MM.1S (cell line): ENCODE data around the gene CLDN6.

Experiments used
- DNase-seq: peaks from one replicate; pipeline ENCODE4 v3.0.0-alpha.2; 2015
- H2AFZ ChIP-seq: fragments of 300-600 bp; sonication (generic); 2 replicates; pipeline ENCODE4 v1.6.0; 2016; ENCODE audit warnings: antibody characterized with exemption, low read length
- H3F3A ChIP-seq: fragments of 300-600 bp; sonication (generic); 2 replicates; pipeline ENCODE4 v1.6.1; 2016; ENCODE audit warnings: mild to moderate bottlenecking, antibody characterized with exemption, low read length, moderate library complexity, mixed read lengths; ENCODE audit not compliant: insufficient read depth
- H3K27ac ChIP-seq: fragments of 300-600 bp; sonication (generic); 2 replicates; pipeline ENCODE4 v1.5.1; 2016; ENCODE audit warnings: mild to moderate bottlenecking, low read length
- H3K27me3 ChIP-seq: fragments of 300-600 bp; sonication (generic); replicated peaks from 2 replicates; pipeline ENCODE4 v1.6.0; 2016; ENCODE audit warnings: low read length; ENCODE audit not compliant: insufficient read depth
- H3K36me3 ChIP-seq: fragments of 300-600 bp; sonication (generic); replicated peaks from 2 replicates; pipeline ENCODE4 v1.6.1; 2016; ENCODE audit warnings: mild to moderate bottlenecking, low read length, mixed read lengths; ENCODE audit not compliant: insufficient read depth
- H3K4me1 ChIP-seq: fragments of 300-600 bp; sonication (generic); 2 replicates; pipeline ENCODE4 v1.6.1; 2016; ENCODE audit warnings: low read length, mixed read lengths
- H3K4me2 ChIP-seq: fragments of 300-600 bp; sonication (generic); 2 replicates; pipeline ENCODE4 v1.6.0; 2016; ENCODE audit warnings: low read depth, low read length
- H3K4me3 ChIP-seq: fragments of 300-600 bp; sonication (generic); 2 replicates; pipeline ENCODE4 v1.5.1; 2016; ENCODE audit warnings: low read length, mixed read lengths
- H3K79me2 ChIP-seq: fragments of 300-600 bp; sonication (generic); 2 replicates; pipeline ENCODE4 v1.6.1; 2016; ENCODE audit warnings: mixed run types, low read length, mixed read lengths
- H3K9ac ChIP-seq: fragments of 300-600 bp; sonication (generic); 2 replicates; pipeline ENCODE4 v1.6.1; 2016; ENCODE audit warnings: low read length, mixed read lengths
- H3K9me2 ChIP-seq: fragments of 300-600 bp; sonication (generic); replicated peaks from 2 replicates; pipeline ENCODE4 v1.6.1; 2016; ENCODE audit warnings: mild to moderate bottlenecking, low read length, mixed read lengths; ENCODE audit not compliant: insufficient read depth
- H3K9me3 ChIP-seq: fragments of 300-600 bp; sonication (generic); replicated peaks from 2 replicates; pipeline ENCODE4 v1.6.1; 2016; ENCODE audit warnings: mild to moderate bottlenecking, low read length, mixed read lengths; ENCODE audit not compliant: insufficient read depth
- H4K20me1 ChIP-seq: fragments of 300-600 bp; sonication (generic); 2 replicates; pipeline ENCODE4 v1.6.1; 2016; ENCODE audit warnings: mild to moderate bottlenecking, low read length, moderate library complexity, mixed read lengths; ENCODE audit not compliant: insufficient read depth
- EZH2 ChIP-seq: fragments of 300-600 bp; sonication (generic); optimal IDR thresholded peaks from 2 replicates; pipeline ENCODE3; 2017; ENCODE audit warnings: low read depth, mild to moderate bottlenecking, antibody characterized with exemption, low read length, mixed read lengths
- EZH2phosphoT487 ChIP-seq: fragments of 300-600 bp; sonication (generic); IDR thresholded peaks from 2 replicates; pipeline ENCODE4 v1.6.1; 2018; ENCODE audit warnings: antibody characterized with exemption, low read length
- TF ChIP-seq, protein P1 (sequence below): fragments of 300-600 bp; sonication (generic); IDR thresholded peaks from 2 replicates; pipeline ENCODE4 v1.5.1; 2016; ENCODE audit warnings: antibody characterized with exemption, low read length, mixed read lengths

The CLDN6 gene

DNA sequence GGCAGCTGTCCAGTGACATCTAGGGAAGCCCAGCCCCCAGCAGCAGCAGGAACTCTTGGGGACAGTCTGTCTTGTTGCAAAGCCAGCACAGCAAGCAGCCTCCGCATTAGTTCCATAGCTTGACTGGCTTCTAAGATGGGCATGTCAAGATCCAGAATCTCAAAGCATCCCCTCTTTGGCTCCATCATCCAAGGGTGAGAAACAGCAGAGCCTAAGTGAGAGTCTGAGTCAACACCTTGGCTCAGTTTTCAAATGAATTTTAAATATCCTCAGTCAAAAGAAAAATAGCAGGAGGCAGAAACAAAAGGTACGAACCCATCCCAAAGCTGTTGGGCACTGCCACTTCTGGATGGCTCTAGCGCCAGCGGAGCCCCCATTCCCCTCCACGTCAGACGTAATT lies 3.0 kb downstream of the CLDN6 start:
- no peak for DNase-seq
- TF ChIP-seq, protein P1, sequence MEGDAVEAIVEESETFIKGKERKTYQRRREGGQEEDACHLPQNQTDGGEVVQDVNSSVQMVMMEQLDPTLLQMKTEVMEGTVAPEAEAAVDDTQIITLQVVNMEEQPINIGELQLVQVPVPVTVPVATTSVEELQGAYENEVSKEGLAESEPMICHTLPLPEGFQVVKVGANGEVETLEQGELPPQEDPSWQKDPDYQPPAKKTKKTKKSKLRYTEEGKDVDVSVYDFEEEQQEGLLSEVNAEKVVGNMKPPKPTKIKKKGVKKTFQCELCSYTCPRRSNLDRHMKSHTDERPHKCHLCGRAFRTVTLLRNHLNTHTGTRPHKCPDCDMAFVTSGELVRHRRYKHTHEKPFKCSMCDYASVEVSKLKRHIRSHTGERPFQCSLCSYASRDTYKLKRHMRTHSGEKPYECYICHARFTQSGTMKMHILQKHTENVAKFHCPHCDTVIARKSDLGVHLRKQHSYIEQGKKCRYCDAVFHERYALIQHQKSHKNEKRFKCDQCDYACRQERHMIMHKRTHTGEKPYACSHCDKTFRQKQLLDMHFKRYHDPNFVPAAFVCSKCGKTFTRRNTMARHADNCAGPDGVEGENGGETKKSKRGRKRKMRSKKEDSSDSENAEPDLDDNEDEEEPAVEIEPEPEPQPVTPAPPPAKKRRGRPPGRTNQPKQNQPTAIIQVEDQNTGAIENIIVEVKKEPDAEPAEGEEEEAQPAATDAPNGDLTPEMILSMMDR, result no peak
- TF ChIP-seq EZH2phosphoT487 (no peak), EZH2 (no peak)
- no peaks in the 10 kb centered on the region for H3K79me2 ChIP-seq

GRCh38 chr16:3013998-3014690 lies 3.8 kb downstream of the CLDN6 start:
- Histone ChIP-seq H3K9ac (no peak overlapping the region), H3F3A (no peaks in the 10 kb centered on the region), H3K9me3 (no peaks in the 10 kb centered on the region), H3K27me3 (peaks cover 92% of the 10 kb centered on the region), H4K20me1 (no peaks in the 10 kb centered on the region), H3K9me2 (no peaks in the 10 kb centered on the region), H3K79me2 (no peaks in the 10 kb centered on the region), H3K27ac (no peak overlapping the region), H3K4me3 (no peak overlapping the region), H2AFZ (no peak overlapping the region), H3K4me1 (0 out of 2 replicates have a peak, but pooled peaks cover 6% of the 10 kb centered on the region), H3K4me2 (no peak overlapping the region), H3K36me3 (no peaks in the 10 kb centered on the region)
- DNase-seq, result no peak
- TF ChIP-seq EZH2phosphoT487 (no peak), EZH2 (no peak)
- TF ChIP-seq, protein P1, result no peak

More for the DNA sequence above, 3.0 kb downstream of the CLDN6 start:
- no peak overlapping the region for H2AFZ ChIP-seq
- H3K4me2 ChIP-seq, result no peak overlapping the region
- no peaks in the 10 kb centered on the region for H3K9me3 ChIP-seq
- no peak overlapping the region for H3K4me3 ChIP-seq
- H4K20me1 ChIP-seq, result no peaks in the 10 kb centered on the region
- no peaks in the 10 kb centered on the region for H3K9me2 ChIP-seq
- no peaks in the 10 kb centered on the region for H3F3A ChIP-seq
- peaks cover 87% of the 10 kb centered on the region for H3K27me3 ChIP-seq
- H3K36me3 ChIP-seq, result no peaks in the 10 kb centered on the region
- H3K9ac ChIP-seq, result no peak overlapping the region
- H3K4me1 ChIP-seq, result 0 out of 2 replicates have a peak, but pooled peaks cover 6% of the 10 kb centered on the region
- H3K27ac ChIP-seq, result no peak overlapping the region

GRCh38 chr16:3013491-3013951 lies 4.5 kb downstream of the CLDN6 start:
- Histone ChIP-seq H3F3A (no peaks in the 10 kb centered on the region), H3K4me3 (no peak overlapping the region), H3K79me2 (no peaks in the 10 kb centered on the region), H3K9ac (no peak overlapping the region), H4K20me1 (no peaks in the 10 kb centered on the region), H3K4me1 (0 out of 2 replicates have a peak, but pooled peaks cover 6% of the 10 kb centered on the region), H3K4me2 (no peak overlapping the region), H3K27ac (no peak overlapping the region), H3K9me3 (no peaks in the 10 kb centered on the region), H3K36me3 (no peaks in the 10 kb centered on the region), H3K27me3 (peaks cover 94% of the 10 kb centered on the region), H3K9me2 (no peaks in the 10 kb centered on the region), H2AFZ (no peak overlapping the region)
- no peak for DNase-seq
- no peak for TF ChIP-seq EZH2
